GM23248 (cell line): ENCODE measurements around the gene ARSG.

ENCODE experiments used
- EZH2 ChIP-seq: fragments of 200-600 bp; sonication (generic); IDR thresholded peaks from 2 replicates; pipeline ENCODE4 v1.6.1; 2018; ENCODE audit warnings: antibody characterized with exemption, mild to moderate bottlenecking; ENCODE audit not compliant: insufficient read depth, poor library complexity, severe bottlenecking
- EZH2phosphoT487 ChIP-seq: fragments of 200-600 bp; sonication (generic); IDR thresholded peaks from 2 replicates; pipeline ENCODE4 v1.6.1; 2018; ENCODE audit warnings: antibody characterized with exemption, moderate library complexity, mild to moderate bottlenecking, low read depth; ENCODE audit not compliant: insufficient read depth

- TF ChIP-seq EZH2, result no peak
- no peak for TF ChIP-seq EZH2phosphoT487
Observed at GRCh38 chr17:68291836-68292688, 767 bp downstream of the ARSG start.
